Activated CD8-positive, alpha-beta memory T cell treated with anti-CD3 and anti-CD28 coated beads for 4 hours (primary cell): ENCODE data around the gene TMEM9.
"Not testable (repeated sequence)": the region's sequence is repeated elsewhere in the genome, so short reads cannot be mapped to it uniquely, and the experiment has no call there.

Experiments used
- DNase-seq, 2 donors: peaks; one replicate each; pipeline ENCODE4 v3.0.0-alpha.2; 2020; ENCODE audit warnings: low read depth in 2 of 2

TMEM9 gene

DNA sequence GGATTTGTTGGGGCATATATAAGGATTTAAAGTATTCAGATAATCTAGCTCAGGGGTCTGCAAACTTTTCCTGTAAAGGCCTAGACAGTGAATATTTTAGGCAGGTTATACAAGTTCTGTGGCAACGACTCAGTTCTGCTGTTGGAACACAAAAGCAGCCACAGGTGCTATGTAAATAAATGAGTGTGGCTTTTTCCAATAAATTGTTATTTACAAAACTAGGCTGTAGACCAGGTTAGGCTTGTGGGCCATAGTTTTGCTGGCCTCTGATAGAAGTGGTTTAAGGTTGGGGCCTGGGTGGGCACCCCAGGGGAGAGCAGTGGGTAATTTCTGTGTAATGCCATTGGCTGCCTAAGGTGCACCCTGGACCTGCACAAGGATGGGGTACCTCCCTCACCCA, 19.5 kb upstream of the TMEM9 start:
- DNase-seq = no peak

DNA sequence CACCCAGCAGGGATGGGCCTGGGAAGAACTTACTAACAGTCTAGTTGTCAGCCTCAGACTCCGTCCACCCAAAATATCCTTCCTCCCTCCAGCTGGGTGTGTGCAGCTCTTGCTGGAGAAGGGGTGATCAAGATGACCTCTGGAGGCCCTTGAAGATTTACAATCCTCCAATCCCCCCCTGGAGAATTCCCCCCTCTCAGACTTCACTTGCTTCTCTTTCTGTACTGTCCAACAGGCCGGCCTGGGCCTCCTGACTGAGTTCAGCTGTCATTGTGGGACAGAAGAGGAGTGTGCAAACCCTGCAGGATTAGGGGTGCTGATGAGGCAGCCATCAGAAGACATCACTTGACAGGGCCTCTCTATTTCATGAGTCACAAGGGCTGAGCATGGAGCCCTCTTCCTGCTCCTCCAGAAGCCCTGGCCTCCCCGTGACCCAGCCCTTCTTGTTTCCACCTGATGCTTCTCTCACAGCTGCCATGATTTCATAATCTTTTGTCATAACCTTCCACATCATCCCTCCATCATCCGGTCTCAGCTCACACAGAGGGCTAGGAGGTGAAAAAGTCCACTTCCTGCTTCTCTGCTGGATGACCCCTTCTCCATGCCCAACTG, 18.8 kb upstream of the TMEM9 start:
- DNase-seq = no peak

DNA sequence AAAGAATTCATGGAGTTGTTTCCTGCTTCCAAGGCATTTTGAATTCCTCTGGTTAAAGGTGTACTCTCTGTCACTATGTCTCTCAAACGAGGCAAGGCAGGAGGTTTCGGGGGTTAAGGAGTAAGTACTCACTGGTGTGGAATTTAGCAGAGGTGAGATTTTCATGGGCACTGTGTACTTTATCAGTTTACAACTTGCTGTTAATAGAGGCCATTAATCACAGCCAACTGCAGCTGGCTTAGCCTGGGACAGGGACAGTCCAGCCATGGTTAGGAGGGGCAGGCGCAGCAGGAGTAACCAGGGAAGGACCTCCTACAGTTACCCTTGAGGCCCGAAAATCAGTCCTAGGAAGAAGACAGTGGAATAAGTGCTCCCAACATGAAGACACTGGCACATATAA, 18.1 kb upstream of the TMEM9 start:
- no peak for DNase-seq

DNA sequence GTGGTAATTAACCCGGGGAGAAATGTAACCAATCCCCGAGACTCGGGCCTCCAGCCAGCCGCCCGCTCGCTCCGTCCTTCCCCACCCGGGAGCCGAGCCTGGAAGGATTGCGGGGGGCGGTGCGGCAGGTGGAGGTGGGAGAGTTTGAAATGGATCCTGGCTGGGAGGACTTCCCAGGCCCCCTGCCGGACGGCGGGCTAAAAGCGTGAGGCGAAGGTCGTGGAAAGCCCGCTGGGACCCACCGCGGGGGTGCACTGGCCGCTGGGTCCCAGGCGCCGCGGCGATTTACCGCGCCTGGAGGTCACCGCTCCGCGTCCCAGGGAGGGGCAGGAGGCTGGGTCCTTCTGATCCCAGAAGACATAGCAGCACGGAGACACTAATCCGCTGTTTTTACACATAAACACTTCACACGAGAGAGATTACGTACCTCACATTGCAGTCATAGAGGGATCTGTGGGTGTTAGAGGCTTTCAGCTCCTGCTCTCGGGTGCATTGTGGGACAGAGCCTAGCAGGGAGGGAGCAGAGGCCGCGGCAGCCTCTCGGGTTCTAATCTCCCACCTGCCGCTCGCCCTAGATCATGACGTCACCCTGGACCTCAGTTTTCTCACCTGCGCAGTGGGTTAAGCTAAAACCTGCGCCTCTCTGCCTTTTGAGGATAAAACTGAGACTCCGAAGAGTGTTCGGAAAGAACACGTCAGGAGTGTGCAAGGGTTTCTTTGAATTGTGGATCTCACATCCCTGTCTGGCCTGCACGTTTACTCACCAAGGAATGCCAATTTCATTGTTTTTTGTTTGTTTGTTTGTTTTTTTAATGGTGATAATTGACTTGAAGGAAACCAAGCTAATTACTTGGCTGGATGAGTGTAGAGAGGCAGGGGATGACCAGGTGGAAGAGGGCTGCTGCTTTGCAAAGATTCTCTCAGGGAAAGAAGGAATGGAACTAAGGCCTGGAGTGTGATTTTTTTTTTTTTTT, 17.1 kb upstream of the TMEM9 start:
- peak in 1 of 2 donors; percentile 9 for DNase-seq

DNA sequence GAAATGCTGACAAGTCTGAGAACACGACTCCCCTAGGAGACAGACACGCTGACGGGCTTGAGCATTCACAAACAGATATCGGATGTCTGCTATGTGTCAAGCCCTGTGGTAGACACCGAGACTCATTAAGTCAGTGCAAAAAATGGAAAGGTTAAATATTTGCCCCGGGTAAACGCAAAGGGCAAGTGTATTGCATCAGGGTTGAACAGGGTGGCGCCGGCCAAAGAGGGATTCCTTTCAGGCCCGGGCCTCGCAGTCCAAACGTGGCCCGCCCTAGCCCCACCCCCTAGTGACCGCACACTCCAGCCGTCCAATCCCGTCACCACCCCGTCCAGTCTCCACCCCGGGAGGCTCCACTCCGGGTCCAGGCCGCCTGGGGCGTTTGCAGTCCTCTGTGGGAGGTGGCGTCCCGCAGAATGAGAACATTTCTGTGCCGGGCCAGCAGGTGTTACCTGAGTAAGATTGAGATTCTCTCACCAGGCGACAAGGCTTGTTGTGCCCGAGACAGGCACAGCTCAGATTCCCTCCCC, 16.3 kb upstream of the TMEM9 start:
- peak; percentile 34 to 38 for DNase-seq

DNA sequence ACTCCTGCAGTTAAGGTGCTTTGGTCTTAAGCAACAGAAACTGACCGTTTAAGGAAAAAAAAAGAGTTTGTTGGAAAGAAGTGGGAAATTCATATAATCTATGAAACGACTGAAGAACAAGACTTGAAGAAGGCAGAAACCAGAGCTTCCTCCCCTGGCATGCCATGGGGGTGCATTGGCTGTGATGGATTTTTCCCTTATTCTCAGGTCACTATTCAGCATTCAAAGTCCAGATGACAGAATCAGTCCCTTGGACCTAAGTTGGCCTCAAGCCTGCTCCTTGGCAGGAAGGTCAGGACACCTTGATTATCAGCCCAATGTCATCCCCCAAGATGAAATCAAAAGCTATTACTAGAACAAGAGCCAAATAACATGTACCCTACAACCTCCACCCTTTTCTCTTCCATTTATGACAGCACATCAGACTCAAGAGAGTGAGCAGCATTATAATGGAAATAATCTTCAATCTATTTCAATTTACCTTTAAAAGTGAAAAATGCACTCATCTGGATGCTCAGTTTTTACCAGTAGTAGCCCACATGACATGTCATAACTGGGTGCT, 15.8 kb upstream of the TMEM9 start:
- DNase-seq = no peak

DNA sequence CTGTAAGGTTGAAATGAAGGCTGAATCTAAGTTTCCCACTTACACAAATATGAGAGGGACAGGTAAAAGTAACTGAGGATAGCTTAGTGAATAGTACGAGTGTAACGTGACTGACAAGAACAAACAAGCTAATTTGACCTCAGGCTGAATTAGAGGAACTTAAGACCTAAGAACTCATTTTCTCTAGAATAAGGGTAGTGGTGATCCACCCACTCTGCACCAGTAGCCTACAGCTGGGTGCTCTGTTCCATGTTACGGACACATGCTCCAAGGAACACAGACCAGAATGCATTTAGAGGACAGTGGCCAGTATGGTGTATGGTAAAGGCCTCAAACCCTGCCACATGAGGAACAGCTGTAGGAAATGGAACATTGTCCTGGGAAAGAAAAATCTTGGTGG, 14.9 kb upstream of the TMEM9 start:
- DNase-seq = no peak

DNA sequence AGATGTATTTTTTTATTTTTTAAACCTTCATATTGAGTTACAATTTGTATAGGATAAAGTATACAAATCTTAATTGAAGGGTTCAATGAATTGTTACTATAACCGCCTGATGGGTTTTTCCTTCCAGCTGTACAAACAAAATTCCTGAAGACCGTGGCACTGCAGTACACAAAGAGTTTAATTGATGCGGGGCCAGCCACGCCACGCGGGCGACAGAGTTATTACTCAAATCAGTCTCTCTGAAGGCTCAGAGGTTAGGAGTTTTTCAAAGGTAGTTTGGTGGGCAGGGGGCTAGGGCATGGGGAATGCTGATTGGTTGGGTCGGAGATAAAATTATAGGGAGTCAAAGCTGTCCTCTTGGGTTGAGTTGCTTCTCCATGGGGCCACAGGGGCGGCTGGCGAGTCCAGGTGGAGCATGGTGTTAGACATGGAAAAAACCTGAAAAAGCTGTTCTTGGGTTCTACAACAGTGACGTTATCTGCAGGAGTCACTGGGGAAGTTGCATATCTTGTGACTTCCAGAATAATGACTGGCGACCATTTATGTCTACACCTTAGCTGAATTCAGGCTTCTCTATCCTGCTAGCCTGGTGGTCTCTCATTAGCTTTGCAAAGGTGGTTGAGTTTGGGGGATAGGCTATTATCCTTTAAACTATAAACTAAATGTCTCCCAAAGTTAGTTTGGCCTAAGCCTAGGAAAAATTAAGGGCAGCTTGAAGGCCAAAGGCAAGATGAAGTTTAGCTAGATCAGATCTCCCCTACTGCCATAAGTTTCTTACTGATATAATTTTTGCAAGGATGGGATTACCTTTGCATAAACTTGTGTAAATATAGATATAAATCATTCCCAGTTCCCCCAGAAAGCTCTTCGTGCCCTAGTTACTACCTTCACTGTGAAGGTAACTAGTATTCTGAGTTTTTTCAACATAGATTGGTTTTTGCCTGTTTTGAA, 13.0 kb upstream of the TMEM9 start:
- DNase-seq = no peak

DNA sequence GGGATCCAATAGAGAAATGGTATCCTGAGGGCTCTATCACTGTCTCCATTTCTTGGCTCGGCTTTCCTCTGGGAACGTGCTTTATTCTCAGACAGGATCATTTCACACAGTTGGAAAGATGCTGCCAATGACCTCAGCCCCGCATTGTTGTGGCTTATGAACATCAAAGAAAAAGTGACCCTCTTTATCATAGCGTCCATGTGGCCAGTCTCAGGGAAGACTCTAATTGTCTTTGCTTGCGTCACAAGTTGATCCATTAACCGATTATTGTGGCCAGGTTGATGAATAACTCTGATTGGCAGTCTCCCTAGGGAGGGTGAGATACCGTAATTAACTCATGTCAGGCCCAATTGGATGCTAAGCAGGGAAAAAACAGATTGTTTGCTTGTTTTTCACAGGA, 10.4 kb upstream of the TMEM9 start:
- DNase-seq = no peak

DNA sequence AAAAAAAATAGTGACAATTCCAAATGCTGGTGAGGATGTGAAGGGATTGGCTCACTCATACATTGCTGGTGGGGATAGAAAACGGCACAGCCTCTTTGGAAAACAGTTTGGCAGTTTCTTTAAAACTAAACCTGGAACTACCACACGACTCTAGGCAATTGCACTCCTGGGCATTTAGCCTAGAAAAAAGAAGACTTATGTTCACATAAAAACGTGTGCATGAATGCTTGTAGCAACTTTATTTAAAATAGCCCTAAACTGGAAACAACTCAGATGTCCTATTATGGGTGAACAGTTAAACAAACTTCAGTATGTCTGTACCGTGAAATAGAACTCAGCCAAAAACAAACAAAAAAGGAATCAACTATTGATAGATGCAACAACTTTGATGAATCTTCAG, 9.4 kb upstream of the TMEM9 start:
- DNase-seq = no peak

DNA sequence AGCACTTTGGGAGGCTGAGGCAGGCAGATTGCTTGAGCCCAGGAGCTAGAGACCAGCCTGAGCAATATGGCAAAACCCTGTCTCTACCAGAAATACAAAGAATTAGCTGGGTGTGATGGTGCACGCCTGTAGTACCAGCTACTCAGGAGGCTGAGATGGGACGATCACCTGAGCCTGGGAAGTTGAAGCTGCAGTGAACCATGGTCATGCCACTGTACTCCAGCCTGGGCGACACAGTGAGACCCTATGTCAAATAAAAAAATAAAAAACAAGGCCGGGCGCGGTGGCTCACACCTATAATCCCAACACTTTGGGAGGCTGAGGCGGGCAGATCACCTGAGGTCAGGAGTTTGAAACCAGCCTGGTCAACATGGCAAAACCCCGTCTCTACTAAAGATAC, 8.8 kb upstream of the TMEM9 start:
- not testable (repeated sequence) for DNase-seq

DNA sequence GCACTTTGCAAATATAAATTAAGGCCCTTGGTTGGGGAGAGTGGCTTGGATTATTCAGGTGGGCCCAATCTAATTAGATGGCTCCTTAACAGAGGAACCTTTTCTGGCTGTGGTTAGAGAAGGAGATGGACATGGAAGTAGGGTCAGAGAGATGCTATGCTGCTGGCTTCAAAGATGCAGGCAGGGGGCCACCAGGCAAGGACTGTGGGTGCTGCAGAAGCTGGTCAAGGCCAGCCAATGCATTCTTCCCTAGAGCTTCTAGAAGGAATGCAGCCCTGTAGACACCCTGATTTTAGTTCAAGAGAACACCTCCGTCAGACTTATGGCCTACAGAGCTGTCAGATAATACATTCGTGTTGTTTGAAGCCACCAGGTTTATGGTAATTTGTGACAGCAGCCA, 3.7 kb upstream of the TMEM9 start:
- DNase-seq = no peak

DNA sequence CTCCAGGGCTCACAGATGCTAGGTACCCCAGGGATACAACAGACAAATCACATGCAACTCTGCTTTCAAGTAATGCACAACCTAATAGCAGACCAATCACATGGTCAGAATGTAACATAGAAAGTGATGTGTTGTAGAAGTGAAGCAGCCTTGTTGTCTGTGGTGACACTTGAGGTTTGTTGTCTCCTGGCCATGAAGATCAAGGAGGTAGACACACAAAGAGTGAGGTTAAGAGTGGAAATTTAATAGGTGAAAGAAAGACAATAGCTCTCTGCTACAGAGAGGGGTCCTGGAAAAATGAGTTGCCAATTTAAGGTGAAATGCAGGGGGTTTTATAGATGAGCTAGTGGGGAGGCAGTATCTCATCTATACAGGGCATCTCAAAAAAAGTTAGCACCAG, 2.5 kb upstream of the TMEM9 start:
- no peak for DNase-seq

DNA sequence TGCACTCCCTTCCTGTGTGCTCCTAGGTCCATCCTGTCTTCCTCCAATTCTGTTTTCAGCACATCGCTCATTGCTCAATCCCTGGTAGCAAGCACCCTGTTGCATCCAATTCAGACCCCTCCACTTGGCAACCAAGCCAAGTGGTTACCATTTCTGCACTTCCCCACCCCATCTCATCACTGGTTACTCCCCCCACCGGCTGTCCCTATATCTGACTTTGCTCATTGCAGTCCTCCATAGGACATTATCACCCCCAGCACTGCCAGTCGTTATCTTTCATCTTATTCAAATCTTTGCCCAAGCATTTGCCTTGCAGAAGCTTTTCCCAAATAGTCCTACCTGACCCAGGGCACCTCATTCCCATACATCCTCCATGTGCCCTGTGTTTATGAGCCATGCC, 2.1 kb upstream of the TMEM9 start:
- DNase-seq = no peak

DNA sequence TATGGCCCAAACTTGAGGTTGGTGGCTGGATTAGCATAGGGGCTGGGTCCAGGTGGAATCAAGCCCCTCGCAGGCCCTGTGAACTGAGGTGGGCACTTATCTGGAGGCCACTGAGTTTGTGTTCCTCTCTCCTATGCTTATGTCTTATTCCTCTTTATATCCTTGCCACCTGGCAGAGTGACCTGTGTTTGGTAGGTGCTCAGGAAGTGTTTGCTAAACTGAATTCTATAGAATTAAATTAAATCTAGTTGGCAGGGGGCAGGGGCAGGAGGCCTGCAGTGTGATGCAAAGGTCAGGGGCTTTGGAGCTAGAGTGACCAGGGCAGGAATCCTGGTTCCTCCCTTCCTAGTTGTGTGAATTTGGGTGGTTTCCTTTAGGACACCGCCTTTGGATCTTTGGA, 1.1 kb upstream of the TMEM9 start:
- DNase-seq = no peak

DNA sequence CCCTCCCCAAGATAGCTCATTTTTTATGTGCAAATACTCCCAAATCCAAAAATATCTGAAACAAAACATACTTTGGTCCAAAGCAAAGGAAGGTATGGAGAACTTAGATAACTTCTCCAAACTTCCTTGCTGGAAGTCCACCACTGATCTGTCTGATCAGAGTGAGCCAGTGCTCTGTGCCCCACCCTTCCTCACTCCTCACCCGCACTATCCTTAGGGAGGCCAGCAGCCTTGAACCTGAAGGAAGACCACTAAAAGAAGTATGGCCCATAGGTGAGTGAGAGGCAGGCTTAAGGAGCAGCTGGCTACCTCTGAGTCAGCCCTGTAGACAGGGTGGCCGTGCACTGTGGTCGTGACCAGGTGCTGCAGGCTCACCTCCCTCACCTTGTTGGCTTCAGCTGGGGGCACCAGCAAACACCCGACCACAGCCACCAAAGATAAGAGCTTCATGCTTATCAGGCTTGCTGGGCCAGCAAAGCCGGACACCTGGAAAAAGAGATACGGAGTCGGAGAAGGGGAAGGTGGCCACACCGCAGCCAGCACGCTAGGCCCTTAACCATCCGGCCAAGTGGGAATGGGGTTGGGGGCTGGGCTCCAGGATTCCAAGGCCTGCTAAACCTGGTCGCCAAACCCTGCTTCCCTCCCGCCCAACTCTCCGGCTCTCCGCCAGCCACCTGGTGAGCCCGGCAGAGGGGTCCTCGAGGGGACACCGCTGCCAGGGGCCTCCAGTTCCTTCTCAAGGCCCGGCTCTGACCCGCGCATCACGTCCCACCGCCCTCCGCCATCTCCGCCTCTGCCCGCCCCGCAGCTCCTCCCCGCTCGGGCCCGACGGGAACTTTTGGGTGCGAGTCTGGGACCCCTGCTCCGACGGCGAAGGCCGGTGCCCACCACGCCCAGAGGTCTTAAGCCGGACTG, 543 bp downstream of the TMEM9 start:
- DNase-seq = no peak

DNA sequence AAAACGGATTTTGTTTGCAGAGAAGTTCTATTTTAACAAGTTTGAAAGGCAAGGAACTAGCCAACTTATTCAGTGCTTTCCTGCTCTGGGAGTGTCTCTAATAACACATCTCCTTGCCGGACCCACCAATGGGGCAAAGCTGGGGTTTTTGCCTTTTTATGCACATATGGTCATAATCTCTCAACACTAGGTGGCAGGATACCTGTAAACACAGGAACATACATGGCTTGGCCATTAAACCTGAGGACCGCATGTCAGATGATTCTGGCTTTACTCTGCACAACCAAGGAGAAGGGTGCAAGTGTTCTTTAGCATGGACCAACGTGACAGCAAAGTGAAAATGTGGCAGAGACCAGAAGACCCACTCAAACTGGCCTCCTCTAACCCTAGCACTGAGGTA, 4.9 kb downstream of the TMEM9 start:
- DNase-seq = no peak

DNA sequence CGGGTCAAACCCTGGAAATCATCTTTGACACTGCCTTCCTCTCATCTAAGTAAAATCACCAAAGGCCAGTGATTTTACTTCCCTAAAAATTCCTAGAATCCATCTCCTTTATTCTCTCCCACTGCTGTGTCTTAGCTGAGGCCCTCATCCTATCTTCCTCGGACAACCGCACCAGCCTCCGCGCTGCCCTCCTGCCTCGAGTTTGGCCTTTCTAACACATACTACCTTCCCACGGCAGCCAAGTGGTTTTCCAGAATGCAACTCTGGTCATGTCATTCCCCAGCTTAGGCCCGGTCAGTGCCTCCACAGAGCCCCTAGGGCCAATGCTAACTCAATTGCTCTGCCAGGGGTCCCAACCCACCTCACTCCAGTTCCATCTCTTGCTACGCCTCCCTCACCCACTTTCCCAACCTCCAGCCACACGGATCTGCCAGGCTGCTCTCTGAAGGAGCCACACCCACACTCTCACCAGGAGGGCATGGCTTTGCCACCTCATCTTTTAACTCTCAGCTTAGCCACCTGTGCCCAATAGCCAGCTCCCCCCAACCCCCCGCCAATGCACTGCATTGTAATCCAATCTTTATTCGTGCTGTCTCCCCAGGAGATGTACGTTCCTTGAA, 6.8 kb downstream of the TMEM9 start:
- DNase-seq = no peak

DNA sequence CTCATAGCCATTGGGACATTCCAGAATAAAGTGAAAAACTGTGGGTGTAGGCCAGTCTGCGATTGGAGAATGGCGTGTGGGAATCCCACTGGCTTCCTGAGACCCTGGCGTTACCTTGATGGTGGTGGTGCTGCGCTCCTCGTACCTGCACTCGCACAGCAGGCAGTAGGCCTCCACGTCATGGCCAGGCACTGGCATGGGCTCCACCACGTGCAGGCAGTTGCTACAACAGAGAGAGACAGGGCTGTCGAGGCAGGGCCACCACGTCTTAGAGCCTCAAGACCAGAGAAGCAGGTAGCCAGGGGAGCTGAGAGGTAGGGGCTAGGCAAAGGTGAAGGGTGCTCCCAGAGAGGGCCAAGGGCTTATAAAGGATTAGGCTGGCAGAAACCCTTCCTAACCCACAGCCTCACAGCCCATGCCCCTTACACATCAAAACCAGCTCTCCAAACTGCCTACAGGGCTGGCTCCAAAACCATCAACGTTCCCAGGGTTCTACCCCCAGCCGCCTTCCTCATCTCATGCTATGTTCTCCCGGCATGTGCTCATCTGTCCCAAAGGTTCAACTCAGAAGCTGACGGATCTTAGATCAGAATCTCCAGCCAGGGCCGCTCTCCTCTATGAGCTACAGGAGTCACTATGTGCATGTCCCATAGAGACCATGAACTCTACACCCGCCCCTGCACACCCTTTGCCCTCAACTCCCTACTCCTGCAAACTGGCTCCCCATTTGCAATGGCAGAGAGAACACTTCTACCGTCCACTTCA, 7.5 kb downstream of the TMEM9 start:
- DNase-seq = no peak
